Bronchial epithelial cell (primary cell): ENCODE measurements around the gene OR6X1. TPM values are rescaled to one million over a fixed set of nuclear protein-coding genes. Genes with fewer than 3 reads are reported as not detected.

Experiments
- DNase-seq: peaks from one replicate; pipeline ENCODE4 v3.0.0-alpha.2; 2010; ENCODE audit warnings: low read depth
- FAIRE-seq: peaks from 2 replicates; lab custom pipeline; 2011; peaks lifted over from hg19 to GRCh38; lab: Jason Lieb, UNC
- H3K27me3 ChIP-seq: 2 replicates; pipeline ENCODE4 v1.5.1; 2011; ENCODE audit warnings: low read length; ENCODE audit not compliant: control insufficient read depth, insufficient read depth
- H3K36me3 ChIP-seq: 2 replicates; pipeline ENCODE4 v1.5.1; 2011; ENCODE audit warnings: low read length; ENCODE audit not compliant: control insufficient read depth, insufficient read depth
- H3K4me3 ChIP-seq: 2 replicates; pipeline ENCODE4 v1.5.1; 2011; ENCODE audit warnings: mild to moderate bottlenecking, low read depth, low read length, control low read depth
- CTCF ChIP-seq: IDR thresholded peaks from 2 replicates; pipeline ENCODE4 v1.5.1; 2011; ENCODE audit warnings: mild to moderate bottlenecking, moderate library complexity, low read length, control low read depth, inconsistent platforms; ENCODE audit not compliant: insufficient read depth, severe bottlenecking
- total RNA-seq: library from RNA; depleted of rRNA; stranded (reverse); fragments of >200 nt; gene quantifications from 2 replicates; pipeline ENCODE4 v1.2.1, GENCODE V29; 2014

The OR6X1 gene
- total RNA-seq, 1 donor from 2014 or later: not detected

GRCh38 chr11:123798079-123798478 is 43.8 kb upstream of the OR6X1 start:
- Histone ChIP-seq H3K27me3 (no peaks in the 10 kb centered on the region), H3K4me3 (no peak overlapping the region), H3K36me3 (no peaks in the 10 kb centered on the region)
- no peak for FAIRE-seq
- DNase-seq: no peak
- no peak for TF ChIP-seq CTCF

DNA sequence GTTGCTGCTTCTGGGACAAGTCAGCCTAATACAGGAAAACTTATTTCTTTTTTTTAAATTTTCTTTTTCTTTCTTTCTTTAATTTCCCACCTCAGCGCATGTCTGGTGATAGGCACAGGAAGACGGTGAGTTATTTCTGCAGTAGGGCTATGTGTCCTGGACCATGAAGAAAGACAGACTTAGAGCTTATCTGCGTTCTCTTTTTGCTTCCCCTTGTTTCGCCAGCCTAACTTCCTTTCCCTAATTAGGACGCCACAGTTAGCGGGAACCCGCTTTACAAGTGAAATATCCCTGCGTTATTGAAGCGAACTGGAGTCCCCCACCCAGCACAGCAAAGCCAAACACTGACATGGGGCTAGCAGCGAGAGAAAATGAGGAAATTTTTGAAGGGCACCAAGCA is 43.2 kb upstream of the OR6X1 start:
- no peaks in the 10 kb centered on the region for H3K27me3 ChIP-seq
- DNase-seq: no peak

DNA sequence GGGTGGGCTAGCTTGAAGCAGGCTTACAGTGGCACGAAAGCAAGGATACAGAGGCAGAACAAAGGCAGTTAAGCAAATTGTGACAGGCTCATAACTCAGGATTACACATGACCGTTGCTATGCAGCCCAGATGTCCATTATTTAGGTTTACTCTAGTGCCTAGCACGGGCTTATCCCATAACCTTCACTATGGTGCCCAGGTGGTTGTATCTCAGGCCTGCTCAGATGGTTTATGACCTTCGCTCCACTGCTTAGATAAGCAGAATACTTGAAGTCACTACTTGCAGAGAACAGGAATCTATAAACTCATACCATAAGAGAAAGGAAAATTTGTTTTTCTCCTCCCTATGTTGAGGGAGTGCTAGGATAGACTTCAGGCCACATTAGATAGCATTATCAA is 42.8 kb upstream of the OR6X1 start:
- TF ChIP-seq CTCF: no peak
- Histone ChIP-seq H3K27me3 (no peaks in the 10 kb centered on the region), H3K4me3 (no peak overlapping the region), H3K36me3 (no peaks in the 10 kb centered on the region)
- DNase-seq: no peak
- FAIRE-seq: no peak

More for the DNA sequence above, 43.2 kb upstream of the OR6X1 start:
- Histone ChIP-seq H3K4me3 (no peak overlapping the region), H3K36me3 (no peaks in the 10 kb centered on the region)
- TF ChIP-seq CTCF: no peak
- FAIRE-seq: no peak

DNA sequence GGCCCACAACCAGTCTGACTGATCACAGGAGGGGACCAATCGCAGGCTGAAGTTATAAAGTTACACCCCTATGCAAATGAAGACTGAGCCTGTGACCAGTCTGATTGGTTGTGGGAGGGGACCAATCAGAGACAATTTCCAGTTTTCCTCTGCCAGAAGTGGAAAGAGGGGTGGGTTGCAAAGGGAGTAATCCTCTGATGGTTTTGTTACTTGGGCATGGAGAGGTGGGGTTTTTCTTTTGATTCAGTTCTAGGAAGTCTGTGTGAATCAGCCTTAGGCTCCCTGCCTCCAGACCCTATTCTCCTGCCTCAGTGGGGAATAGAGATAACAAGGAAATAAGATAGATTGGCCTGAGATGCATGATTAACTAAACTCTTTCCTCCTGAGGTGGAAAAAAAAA is 41.9 kb upstream of the OR6X1 start:
- FAIRE-seq: no peak
- TF ChIP-seq CTCF: no peak
- no peaks in the 10 kb centered on the region for H3K27me3 ChIP-seq
- H3K36me3 ChIP-seq: no peaks in the 10 kb centered on the region
- DNase-seq: no peak
- no peak overlapping the region for H3K4me3 ChIP-seq

GRCh38 chr11:123783536-123783935 is 29.2 kb upstream of the OR6X1 start:
- FAIRE-seq: no peak
- H3K36me3 ChIP-seq: no peaks in the 10 kb centered on the region
- no peaks in the 10 kb centered on the region for H3K27me3 ChIP-seq
- H3K4me3 ChIP-seq: no peak overlapping the region
- TF ChIP-seq CTCF: no peak
- DNase-seq: no peak

GRCh38 chr11:123778511-123778910 is 24.2 kb upstream of the OR6X1 start:
- Histone ChIP-seq H3K27me3 (no peaks in the 10 kb centered on the region), H3K36me3 (no peaks in the 10 kb centered on the region), H3K4me3 (no peak overlapping the region)
- FAIRE-seq (no peak), DNase-seq (no peak)
- no peak for TF ChIP-seq CTCF
